ENCODE measurements around the gene ASF1B. TPM values are rescaled to one million over a fixed set of nuclear protein-coding genes. Genes with fewer than 3 reads are reported as not detected.
A peak's percentile ranks its signal among the peaks of the same experiment; 100 is the strongest.

Gene ASF1B
- total and polyA plus RNA-seq, 2 donors (not counting 3 experiments of a cell fraction or from before 2014, with no cell fraction given): 39.1 to 42.4 TPM

DNA sequence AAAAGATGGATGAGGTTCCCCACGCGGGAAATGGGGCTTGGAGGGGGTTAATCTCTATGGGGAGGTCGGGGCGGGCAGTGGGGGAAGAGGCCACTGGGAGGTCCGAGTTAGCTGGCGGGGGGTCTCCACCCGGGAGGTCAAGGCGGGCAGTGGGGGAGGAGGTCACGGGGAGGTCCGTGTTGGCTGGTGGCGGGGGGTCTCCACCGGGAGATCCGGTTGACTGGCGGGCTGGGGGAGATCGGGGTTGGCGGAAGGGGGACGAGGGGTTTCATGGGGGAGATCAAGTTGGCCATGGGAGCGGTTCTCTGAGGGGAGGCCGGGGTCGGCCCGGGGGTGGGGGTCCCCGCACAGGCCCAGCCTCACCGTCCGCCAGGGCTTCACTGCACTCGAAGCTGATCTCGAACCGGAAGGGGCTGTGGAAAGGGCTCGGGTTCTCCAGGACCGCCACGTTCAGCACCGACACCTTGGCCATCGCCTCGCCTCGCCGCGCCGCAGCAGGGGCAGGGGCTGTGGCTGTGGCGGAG is 342 bp downstream of the ASF1B start:
- no peak for TF ChIP-seq JUN (IDR thresholded peaks at IDR 0.05; ENCODE audit: borderline replicate concordance, insufficient read depth, insufficient read length, low read depth)
- TF ChIP-seq, protein P1, sequence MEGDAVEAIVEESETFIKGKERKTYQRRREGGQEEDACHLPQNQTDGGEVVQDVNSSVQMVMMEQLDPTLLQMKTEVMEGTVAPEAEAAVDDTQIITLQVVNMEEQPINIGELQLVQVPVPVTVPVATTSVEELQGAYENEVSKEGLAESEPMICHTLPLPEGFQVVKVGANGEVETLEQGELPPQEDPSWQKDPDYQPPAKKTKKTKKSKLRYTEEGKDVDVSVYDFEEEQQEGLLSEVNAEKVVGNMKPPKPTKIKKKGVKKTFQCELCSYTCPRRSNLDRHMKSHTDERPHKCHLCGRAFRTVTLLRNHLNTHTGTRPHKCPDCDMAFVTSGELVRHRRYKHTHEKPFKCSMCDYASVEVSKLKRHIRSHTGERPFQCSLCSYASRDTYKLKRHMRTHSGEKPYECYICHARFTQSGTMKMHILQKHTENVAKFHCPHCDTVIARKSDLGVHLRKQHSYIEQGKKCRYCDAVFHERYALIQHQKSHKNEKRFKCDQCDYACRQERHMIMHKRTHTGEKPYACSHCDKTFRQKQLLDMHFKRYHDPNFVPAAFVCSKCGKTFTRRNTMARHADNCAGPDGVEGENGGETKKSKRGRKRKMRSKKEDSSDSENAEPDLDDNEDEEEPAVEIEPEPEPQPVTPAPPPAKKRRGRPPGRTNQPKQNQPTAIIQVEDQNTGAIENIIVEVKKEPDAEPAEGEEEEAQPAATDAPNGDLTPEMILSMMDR (IDR thresholded peaks at IDR 0.05; ENCODE audit: extremely low read depth in 1 of 2, insufficient read depth in 1 of 2, low read depth in 1 of 2, low read length in 2 of 2): no peak
- TF ChIP-seq POLR2AphosphoS5 (IDR thresholded peaks at IDR 0.05; ENCODE audit: insufficient read depth, low read depth, low read length): no peak
- no peak for TF ChIP-seq MYC (IDR thresholded peaks at IDR 0.05; ENCODE audit: low read depth, low read length)
- TF ChIP-seq FOS (IDR thresholded peaks at IDR 0.05; ENCODE audit: borderline replicate concordance, insufficient read depth, low read length): no peak
- TF ChIP-seq, protein P2, sequence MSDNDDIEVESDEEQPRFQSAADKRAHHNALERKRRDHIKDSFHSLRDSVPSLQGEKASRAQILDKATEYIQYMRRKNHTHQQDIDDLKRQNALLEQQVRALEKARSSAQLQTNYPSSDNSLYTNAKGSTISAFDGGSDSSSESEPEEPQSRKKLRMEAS (IDR thresholded peaks at IDR 0.05; ENCODE audit: insufficient read depth, insufficient read length): no peak
- no peak for TF ChIP-seq GATA2 (IDR thresholded peaks at IDR 0.05; ENCODE audit: insufficient read depth, insufficient read length, low read depth, low read length)
- TF ChIP-seq EZH2 (IDR thresholded peaks at IDR 0.05; ENCODE audit: borderline replicate concordance, low read depth, low read length, severe bottlenecking): no peak
- no peak for TF ChIP-seq POLR2A (IDR thresholded peaks at IDR 0.05; ENCODE audit: low read depth, low read length)
- dilution Hi-C loops (cut with MboI; ENCODE audit: extremely low pct_ligation_motif_present, low sequenced_read_pairs): no loop called here
- Histone ChIP-seq H3K9me3 (replicated peaks; ENCODE audit: control insufficient read depth, insufficient read depth, low read length) (no peaks in the 10 kb centered on the region), H3K4me3 (replicated peaks in 1 of 3; ENCODE audit: insufficient read depth in 1 of 3, low read depth in 1 of 3, low read length in 3 of 3) (peak overlapping the region; percentile 56 to 67 (median 60)), H3K36me3 (ENCODE audit: control insufficient read depth in 2 of 2, extremely low read depth in 1 of 2, insufficient read depth in 2 of 2, low read length in 2 of 2) (peaks cover 0 to 3% of the 10 kb centered on the region in 2 experiments), H3K9ac (replicated peaks; ENCODE audit: extremely low read depth, insufficient read depth, low read length) (peak overlapping the region; percentile 46), H3K4me1 (ENCODE audit: control insufficient read depth, extremely low read depth, insufficient read depth, low read length) (peaks cover 15% of the 10 kb centered on the region), H2AFZ (ENCODE audit: low read depth, low read length) (peak overlapping the region; percentile 97), H3K9me1 (replicated peaks; ENCODE audit: control insufficient read depth, extremely low read depth, insufficient read depth, low read length) (no peaks in the 10 kb centered on the region), H3K27ac (ENCODE audit: insufficient read depth, low read depth, low read length) (no peak overlapping the region), H3K79me2 (ENCODE audit: control insufficient read depth, insufficient read depth, low read length) (peaks cover 19% of the 10 kb centered on the region), H4K20me1 (replicated peaks; ENCODE audit: control insufficient read depth, extremely low read depth, insufficient read depth, low read length) (no peaks in the 10 kb centered on the region), H3K4me2 (ENCODE audit: insufficient read depth, low read length) (peak overlapping the region; percentile 77), H3K27me3 (ENCODE audit: control insufficient read depth in 2 of 2, insufficient read depth in 2 of 2, low read length in 2 of 2) (no peaks in the 10 kb centered on the region)
- intact Hi-C loops (cut with micrococcal nuclease): loop anchor here (1.0 to 5.0 kb wide), 8 partner anchors 18 to 341 kb away; partner anchors contain the start of gene PTGER1
- POLR2A ChIA-PET: interaction anchor here (0.9 to 1.3 kb wide), 2 partner anchors 10 to 23 kb away, joined by 3 read pairs; a partner anchor contains a TSS
- CTCF ChIA-PET: interaction anchor here (0.7 to 2.4 kb wide), 41 partner anchors 8 to 343 kb away, joined by 3 to 36 read pairs (median 5); partner anchors contain the start of genes MISP3, NANOS3 and PRKACA
- BruUV-seq (replicated peaks): no TSS peak
- no peak for FAIRE-seq
- DNase-seq (ENCODE audit: low read depth, low spot score): no peak
